ENCODE measurements around the gene NR6A1. TPM values are rescaled to one million over a fixed set of nuclear protein-coding genes. Genes with fewer than 3 reads are reported as not detected.

NR6A1 gene
- total RNA-seq, 2 donors from 2014 or later = 0.71 to 4.6 TPM

- H3K4me1 ChIP-seq (ENCODE audit: control insufficient read depth in 1 of 2, low read depth in 2 of 2) = no peaks in the 10 kb centered on the region
- H3K9me3 ChIP-seq = no peaks in the 10 kb centered on the region
- DNase-seq (ENCODE audit: low spot score) (no peak), ATAC-seq (ENCODE audit: insufficient number of reproducible peaks, low FRiP score, low read depth) (no peak)
- H3K27me3 ChIP-seq (replicated peaks; ENCODE audit: insufficient read depth) = no peaks in the 10 kb centered on the region
- TF ChIP-seq CTCF (IDR thresholded peaks at IDR 0.05) = no peak
- H3K4me3 ChIP-seq = no peak overlapping the region
- no peaks in the 10 kb centered on the region for H3K36me3 ChIP-seq
- H3K27ac ChIP-seq = no peak overlapping the region
Observed at GRCh38 chr9:124544535-124544934, 226.6 kb downstream of the NR6A1 start.

- H3K4me1 ChIP-seq (ENCODE audit: control insufficient read depth in 1 of 2, low read depth in 2 of 2) = no peaks in the 10 kb centered on the region
- no peak for TF ChIP-seq CTCF (IDR thresholded peaks at IDR 0.05)
- no peak for ATAC-seq (ENCODE audit: insufficient number of reproducible peaks, low FRiP score, low read depth)
- H3K9me3 ChIP-seq = no peaks in the 10 kb centered on the region
- no peak overlapping the region for H3K27ac ChIP-seq
- H3K4me3 ChIP-seq = no peak overlapping the region
- no peaks in the 10 kb centered on the region for H3K27me3 ChIP-seq (replicated peaks; ENCODE audit: insufficient read depth)
- no peaks in the 10 kb centered on the region for H3K36me3 ChIP-seq
- DNase-seq (ENCODE audit: low spot score) = no peak
Observed at GRCh38 chr9:124541824-124542223, 229.3 kb downstream of the NR6A1 start.

GRCh38 chr9:124537926-124538325 lies 233.2 kb downstream of the NR6A1 start:
- Histone ChIP-seq H3K27ac (no peak overlapping the region), H3K4me1 (ENCODE audit: control insufficient read depth in 1 of 2, low read depth in 2 of 2) (no peaks in the 10 kb centered on the region), H3K36me3 (no peaks in the 10 kb centered on the region), H3K27me3 (replicated peaks; ENCODE audit: insufficient read depth) (no peaks in the 10 kb centered on the region), H3K4me3 (no peak overlapping the region), H3K9me3 (no peaks in the 10 kb centered on the region)
- ATAC-seq (ENCODE audit: insufficient number of reproducible peaks, low FRiP score, low read depth) = no peak
- no peak for TF ChIP-seq CTCF (IDR thresholded peaks at IDR 0.05)
- no peak for DNase-seq (ENCODE audit: low spot score)

- no peaks in the 10 kb centered on the region for H3K27me3 ChIP-seq (replicated peaks; ENCODE audit: insufficient read depth)
- H3K36me3 ChIP-seq = no peaks in the 10 kb centered on the region
- no peaks in the 10 kb centered on the region for H3K9me3 ChIP-seq
- no peak for TF ChIP-seq CTCF (IDR thresholded peaks at IDR 0.05)
- no peak for DNase-seq (ENCODE audit: low spot score)
- H3K4me3 ChIP-seq = no peak overlapping the region
- ATAC-seq (ENCODE audit: insufficient number of reproducible peaks, low FRiP score, low read depth) = no peak
- no peaks in the 10 kb centered on the region for H3K4me1 ChIP-seq (ENCODE audit: control insufficient read depth in 1 of 2, low read depth in 2 of 2)
- no peak overlapping the region for H3K27ac ChIP-seq
Observed at GRCh38 chr9:124535846-124536245, 235.3 kb downstream of the NR6A1 start.

DNA sequence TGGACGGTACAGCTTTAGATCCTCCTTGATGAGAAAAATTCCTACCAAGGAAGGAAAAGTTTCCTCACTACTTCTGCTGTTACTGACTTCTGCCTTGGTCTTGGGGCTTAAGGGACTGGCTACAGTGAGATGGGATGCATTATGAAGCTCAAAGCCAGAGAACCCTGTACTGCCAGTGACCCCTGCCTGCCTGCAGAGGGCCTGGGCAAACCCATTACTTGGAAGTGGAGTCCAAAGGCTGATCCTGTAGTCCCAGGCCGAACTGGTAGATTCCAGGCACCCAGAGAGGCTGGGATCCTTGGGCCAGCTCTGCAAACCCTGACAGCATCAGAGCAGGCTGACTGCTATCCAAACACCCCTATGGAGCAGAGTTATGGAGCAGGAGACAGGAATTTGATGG lies 238.2 kb downstream of the NR6A1 start:
- Histone ChIP-seq H3K36me3 (no peaks in the 10 kb centered on the region), H3K27me3 (replicated peaks; ENCODE audit: insufficient read depth) (no peaks in the 10 kb centered on the region), H3K9me3 (no peaks in the 10 kb centered on the region), H3K4me3 (no peak overlapping the region), H3K27ac (no peak overlapping the region), H3K4me1 (ENCODE audit: control insufficient read depth in 1 of 2, low read depth in 2 of 2) (no peaks in the 10 kb centered on the region)
- ATAC-seq (ENCODE audit: insufficient number of reproducible peaks, low FRiP score, low read depth) (no peak), DNase-seq (ENCODE audit: low spot score) (no peak)
- no peak for TF ChIP-seq CTCF (IDR thresholded peaks at IDR 0.05)

All from thoracic aorta (tissue), 2 donors.